Endothelial cell of umbilical vein (primary cell): Measurements from ENCODE around the gene CYP1A1. TPM values are rescaled to one million over a fixed set of nuclear protein-coding genes. Genes with fewer than 3 reads are reported as not detected.

ENCODE experiments used
- BruUV-seq: library from RNA; stranded (reverse); fragments of 400-500 nt; replicated peaks from 2 replicates; lab custom pipeline; 2021; lab: Mats Ljungman, UMichigan
- CTCF ChIA-PET: fragments of 300-600, 350-600 bp; sonication (Branson Sonifier 250); formaldehyde crosslinking; loops from one replicate; lab custom pipeline; 2021; ENCODE audit warnings: antibody characterized with exemption, inconsistent platforms; lab: Charles Lee
- POLR2A ChIA-PET: fragments of 300-600, 350-600 bp; sonication (Branson Sonifier 250); formaldehyde crosslinking; loops from one replicate; lab custom pipeline; 2021; ENCODE audit warnings: antibody characterized with exemption, inconsistent platforms; lab: Charles Lee
- DNase-seq: peaks from one replicate; pipeline ENCODE4 v3.0.0-alpha.2; 2011; ENCODE audit warnings: low read depth, low spot score
- FAIRE-seq: peaks from 2 replicates; lab custom pipeline; 2011; peaks lifted over from hg19 to GRCh38; lab: Jason Lieb, UNC
- H2AFZ ChIP-seq: 2 replicates; pipeline ENCODE4 v1.6.0; 2012; ENCODE audit warnings: low read depth, low read length, control low read depth, inconsistent platforms
- H3K27ac ChIP-seq: 2 replicates; pipeline ENCODE4 v1.5.1; 2011; ENCODE audit warnings: low read depth, mild to moderate bottlenecking, control low read depth, low read length, moderate library complexity; ENCODE audit not compliant: insufficient read depth
- H3K27me3 ChIP-seq, 2 experiments: 2 replicates each; pipeline versions ENCODE4 v1.6.0 to v1.6.1; 2011; ENCODE audit warnings: low read length in 2 of 2, mixed read lengths in 1 of 2; ENCODE audit not compliant: control insufficient read depth in 2 of 2, insufficient read depth in 2 of 2
- H3K36me3 ChIP-seq, 2 experiments: 2 replicates in 1 of 2; 3 replicates in 1 of 2; pipeline ENCODE4 v1.5.1; 2011; ENCODE audit warnings: low read length in 2 of 2, mild to moderate bottlenecking in 1 of 2, moderate library complexity in 1 of 2; ENCODE audit not compliant: control insufficient read depth in 2 of 2, insufficient read depth in 2 of 2; ENCODE audit errors: extremely low read depth in 1 of 2
- H3K4me1 ChIP-seq: 3 replicates; pipeline ENCODE4 v1.5.1; 2011; ENCODE audit warnings: mild to moderate bottlenecking, low read length; ENCODE audit not compliant: control insufficient read depth, insufficient read depth; ENCODE audit errors: extremely low read depth
- H3K4me2 ChIP-seq: 2 replicates; pipeline ENCODE4 v1.6.1; 2011; ENCODE audit warnings: low read length, control low read depth, mixed read lengths; ENCODE audit not compliant: insufficient read depth
- H3K4me3 ChIP-seq, 3 experiments: fragments of 200-600 bp in 1 of 3; sonication (generic), shearing (Covaris generic) in 1 of 3; replicated peaks in 1 of 3; 2 replicates each; pipeline ENCODE4 v1.5.1; 2011 to 2016; ENCODE audit warnings: control low read depth in 3 of 3, low read length in 3 of 3, mild to moderate bottlenecking in 2 of 3, inconsistent platforms in 1 of 3, low read depth in 1 of 3, moderate library complexity in 1 of 3; ENCODE audit not compliant: insufficient read depth in 1 of 3
- H3K79me2 ChIP-seq: 2 replicates; pipeline ENCODE4 v1.6.0; 2012; ENCODE audit warnings: low read length, inconsistent platforms; ENCODE audit not compliant: control insufficient read depth, insufficient read depth
- H3K9ac ChIP-seq: replicated peaks from 2 replicates; pipeline ENCODE3; 2011; ENCODE audit warnings: low read length, control low read depth; ENCODE audit not compliant: insufficient read depth; ENCODE audit errors: extremely low read depth
- H3K9me1 ChIP-seq: replicated peaks from 3 replicates; pipeline ENCODE4 v1.6.0; 2011; ENCODE audit warnings: mild to moderate bottlenecking, low read length; ENCODE audit not compliant: control insufficient read depth, insufficient read depth; ENCODE audit errors: extremely low read depth
- H3K9me3 ChIP-seq: replicated peaks from 2 replicates; pipeline ENCODE4 v1.5.1; 2012; ENCODE audit warnings: low read length, inconsistent platforms; ENCODE audit not compliant: control insufficient read depth, insufficient read depth
- H4K20me1 ChIP-seq: replicated peaks from 2 replicates; pipeline ENCODE3; 2011; ENCODE audit warnings: mild to moderate bottlenecking, low read length; ENCODE audit not compliant: control insufficient read depth, insufficient read depth; ENCODE audit errors: extremely low read depth
- EZH2 ChIP-seq: IDR thresholded peaks from 2 replicates; pipeline ENCODE4 v1.6.1; 2012; ENCODE audit warnings: borderline replicate concordance, low read depth, mild to moderate bottlenecking, moderate library complexity, low read length, inconsistent platforms; ENCODE audit not compliant: severe bottlenecking
- FOS ChIP-seq: IDR thresholded peaks from 2 replicates; pipeline ENCODE4 v1.6.1; 2011; ENCODE audit warnings: mild to moderate bottlenecking, low read length, moderate library complexity, borderline replicate concordance; ENCODE audit not compliant: insufficient read depth
- GATA2 ChIP-seq: IDR thresholded peaks from 2 replicates; pipeline ENCODE4 v1.7.0; 2011; ENCODE audit warnings: low read depth, mild to moderate bottlenecking, moderate library complexity, mixed read lengths, low read length; ENCODE audit not compliant: insufficient read length, insufficient read depth
- JUN ChIP-seq: IDR thresholded peaks from 2 replicates; pipeline ENCODE4 v1.6.1; 2011; ENCODE audit warnings: borderline replicate concordance, low read depth; ENCODE audit not compliant: insufficient read length, insufficient read depth
- MYC ChIP-seq: IDR thresholded peaks from one replicate; pipeline ENCODE4 v1.6.1; 2011; ENCODE audit warnings: mild to moderate bottlenecking, low read depth, low read length
- POLR2A ChIP-seq: IDR thresholded peaks from 2 replicates; pipeline ENCODE4 v1.6.1; 2012; ENCODE audit warnings: low read depth, mild to moderate bottlenecking, control low read depth, low read length
- POLR2AphosphoS5 ChIP-seq: IDR thresholded peaks from 2 replicates; pipeline ENCODE4 v1.6.1; 2012; ENCODE audit warnings: low read depth, mild to moderate bottlenecking, control low read depth, low read length, moderate library complexity; ENCODE audit not compliant: insufficient read depth
- dilution Hi-C: fragments of 300-500 bp; cut with MboI; formaldehyde crosslinking; loops from one replicate; pipeline ENCODE4 v1.15.0; 2019; ENCODE audit warnings: low sequenced_read_pairs; ENCODE audit not compliant: extremely low pct_ligation_motif_present
- intact Hi-C: fragments of 100-400 bp; cut with micrococcal nuclease; formaldehyde crosslinking; loops from one replicate; pipeline ENCODE4 v1.10.0; 2022
- polyA plus RNA-seq, 4 experiments: library from polyadenylated mRNA; depleted of rRNA in 3 of 4; stranded (reverse) in 3 of 4; unstranded in 1 of 4; fragments of >200 nt; gene quantifications; 2 replicates each; pipeline versions ENCODE4 v1.2.1 to v1.2.3, GENCODE V29; 2011 to 2012; ENCODE audit warnings: missing spikeins in 1 of 4
- total RNA-seq: library from RNA; stranded (reverse); gene quantifications from 2 replicates; pipeline ENCODE4 v1.2.3, GENCODE V29; 2021
- TF ChIP-seq, protein P1 (sequence below), 2 donors: IDR thresholded peaks; 1 replicate in 1 of 2; 2 replicates in 1 of 2; pipeline ENCODE4 v1.5.1; 2011; ENCODE audit warnings: low read length in 2 of 2, mild to moderate bottlenecking in 2 of 2, moderate library complexity in 2 of 2, control low read depth in 1 of 2, inconsistent platforms in 1 of 2, low read depth in 1 of 2; ENCODE audit not compliant: insufficient read depth in 1 of 2; ENCODE audit errors: extremely low read depth in 1 of 2
- TF ChIP-seq, protein P2 (sequence below): IDR thresholded peaks from 2 replicates; pipeline ENCODE4 v1.6.1; 2011; ENCODE audit not compliant: insufficient read depth, insufficient read length

The CYP1A1 gene
- total and polyA plus RNA-seq, 2 donors (not counting 3 experiments of a cell fraction or from before 2014, with no cell fraction given): 7.6 to 13.1 TPM

DNA sequence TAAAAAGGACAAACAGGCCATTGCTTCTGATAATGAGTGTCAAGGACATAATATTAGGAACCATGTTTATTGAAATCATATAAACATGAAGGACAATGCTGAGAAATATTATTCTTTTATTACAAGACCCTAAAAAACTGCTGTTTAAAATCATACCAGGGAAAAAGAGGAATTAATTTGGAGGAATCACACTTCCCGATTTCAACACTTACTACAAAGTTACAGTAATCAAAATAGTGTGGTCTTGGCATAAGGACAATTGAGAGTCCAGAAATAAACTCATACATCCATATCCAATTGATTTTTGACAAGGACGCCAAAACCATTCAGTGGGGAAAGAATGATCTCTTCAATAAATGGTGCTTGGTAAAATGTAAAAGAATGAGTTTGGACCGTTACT is 13.0 kb downstream of the CYP1A1 start:
- POLR2A ChIA-PET: no interaction called here

More for the DNA sequence above, 13.0 kb downstream of the CYP1A1 start:
- TF ChIP-seq MYC (no peak), GATA2 (no peak), POLR2AphosphoS5 (no peak), POLR2A (no peak), JUN (no peak), FOS (no peak), EZH2 (no peak)
- TF ChIP-seq, protein P1, sequence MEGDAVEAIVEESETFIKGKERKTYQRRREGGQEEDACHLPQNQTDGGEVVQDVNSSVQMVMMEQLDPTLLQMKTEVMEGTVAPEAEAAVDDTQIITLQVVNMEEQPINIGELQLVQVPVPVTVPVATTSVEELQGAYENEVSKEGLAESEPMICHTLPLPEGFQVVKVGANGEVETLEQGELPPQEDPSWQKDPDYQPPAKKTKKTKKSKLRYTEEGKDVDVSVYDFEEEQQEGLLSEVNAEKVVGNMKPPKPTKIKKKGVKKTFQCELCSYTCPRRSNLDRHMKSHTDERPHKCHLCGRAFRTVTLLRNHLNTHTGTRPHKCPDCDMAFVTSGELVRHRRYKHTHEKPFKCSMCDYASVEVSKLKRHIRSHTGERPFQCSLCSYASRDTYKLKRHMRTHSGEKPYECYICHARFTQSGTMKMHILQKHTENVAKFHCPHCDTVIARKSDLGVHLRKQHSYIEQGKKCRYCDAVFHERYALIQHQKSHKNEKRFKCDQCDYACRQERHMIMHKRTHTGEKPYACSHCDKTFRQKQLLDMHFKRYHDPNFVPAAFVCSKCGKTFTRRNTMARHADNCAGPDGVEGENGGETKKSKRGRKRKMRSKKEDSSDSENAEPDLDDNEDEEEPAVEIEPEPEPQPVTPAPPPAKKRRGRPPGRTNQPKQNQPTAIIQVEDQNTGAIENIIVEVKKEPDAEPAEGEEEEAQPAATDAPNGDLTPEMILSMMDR (IDR thresholded peaks at IDR 0.05; ENCODE audit: extremely low read depth in 1 of 2, insufficient read depth in 1 of 2, low read depth in 1 of 2, low read length in 2 of 2): no peak
- TF ChIP-seq, protein P2, sequence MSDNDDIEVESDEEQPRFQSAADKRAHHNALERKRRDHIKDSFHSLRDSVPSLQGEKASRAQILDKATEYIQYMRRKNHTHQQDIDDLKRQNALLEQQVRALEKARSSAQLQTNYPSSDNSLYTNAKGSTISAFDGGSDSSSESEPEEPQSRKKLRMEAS: no peak
- H3K4me3 ChIP-seq: no peak overlapping the region
- dilution Hi-C loops: no loop called here
- no TSS peak for BruUV-seq
- no peaks in the 10 kb centered on the region for H4K20me1 ChIP-seq
- no peak overlapping the region for H3K4me2 ChIP-seq
- H3K27me3 ChIP-seq: peaks cover 2 to 7% of the 10 kb centered on the region in 2 experiments
- no peaks in the 10 kb centered on the region for H3K9me1 ChIP-seq
- no peak overlapping the region for H2AFZ ChIP-seq
- H3K9ac ChIP-seq: no peak overlapping the region
- no peak overlapping the region for H3K27ac ChIP-seq
- no peak for DNase-seq
- no peak for FAIRE-seq
- H3K9me3 ChIP-seq: no peaks in the 10 kb centered on the region
- CTCF ChIA-PET: no interaction called here
- no peaks in the 10 kb centered on the region for H3K79me2 ChIP-seq
- no peaks in the 10 kb centered on the region for H3K36me3 ChIP-seq
- intact Hi-C loops: no loop called here
- H3K4me1 ChIP-seq: no peaks in the 10 kb centered on the region
